Endothelial cell (in vitro differentiated cells): ENCODE measurements around the gene DGCR8. TPM values are rescaled to one million over a fixed set of nuclear protein-coding genes. Genes with fewer than 3 reads are reported as not detected.
A peak's percentile ranks its signal among the peaks of the same experiment; 100 is the strongest.

Experiments
- DNase-seq: peaks from one replicate; pipeline ENCODE4 v3.0.0; 2021; ENCODE audit warnings: low spot score
- H3K27ac Mint-ChIP-seq: one replicate; pipeline ENCODE4 v1.8.0; 2021; ENCODE audit warnings: mixed read lengths, inconsistent platforms; ENCODE audit not compliant: unreplicated experiment
- H3K27me3 Mint-ChIP-seq: one replicate; pipeline ENCODE4 v1.8.0; 2021; ENCODE audit warnings: mild to moderate bottlenecking, moderate library complexity, mixed read lengths, inconsistent platforms; ENCODE audit not compliant: unreplicated experiment
- H3K36me3 Mint-ChIP-seq: one replicate; pipeline ENCODE4 v1.8.0; 2021; ENCODE audit warnings: mild to moderate bottlenecking, low read depth, mixed read lengths, inconsistent platforms; ENCODE audit not compliant: unreplicated experiment
- H3K4me1 Mint-ChIP-seq: one replicate; pipeline ENCODE4 v1.8.0; 2021; ENCODE audit warnings: mild to moderate bottlenecking, mixed read lengths, inconsistent platforms; ENCODE audit not compliant: unreplicated experiment
- H3K4me3 Mint-ChIP-seq: one replicate; pipeline ENCODE4 v1.8.0; 2021; ENCODE audit warnings: mild to moderate bottlenecking, mixed read lengths, inconsistent platforms; ENCODE audit not compliant: unreplicated experiment
- H3K9me3 Mint-ChIP-seq: one replicate; pipeline ENCODE4 v1.8.0; 2021; ENCODE audit warnings: mixed read lengths, inconsistent platforms; ENCODE audit not compliant: unreplicated experiment
- total RNA-seq: library from RNA; stranded (reverse); fragmentation: NEBNext Ultra II Directional; extraction: Animal tissue kit (Norgen Biotek cat#: 25700); gene quantifications from one replicate; pipeline ENCODE4 v1.2.1, GENCODE V29; 2021; ENCODE audit not compliant: unreplicated experiment
- TF ChIP-seq, protein P1 (sequence below): fragments of 200-600 bp; sonication (generic); IDR thresholded peaks from one replicate; pipeline ENCODE4 v1.5.0; 2021; ENCODE audit warnings: antibody characterized with exemption; ENCODE audit not compliant: unreplicated experiment

The DGCR8 gene
- total RNA-seq, 1 donor from 2014 or later, result 46.6 TPM

DNA sequence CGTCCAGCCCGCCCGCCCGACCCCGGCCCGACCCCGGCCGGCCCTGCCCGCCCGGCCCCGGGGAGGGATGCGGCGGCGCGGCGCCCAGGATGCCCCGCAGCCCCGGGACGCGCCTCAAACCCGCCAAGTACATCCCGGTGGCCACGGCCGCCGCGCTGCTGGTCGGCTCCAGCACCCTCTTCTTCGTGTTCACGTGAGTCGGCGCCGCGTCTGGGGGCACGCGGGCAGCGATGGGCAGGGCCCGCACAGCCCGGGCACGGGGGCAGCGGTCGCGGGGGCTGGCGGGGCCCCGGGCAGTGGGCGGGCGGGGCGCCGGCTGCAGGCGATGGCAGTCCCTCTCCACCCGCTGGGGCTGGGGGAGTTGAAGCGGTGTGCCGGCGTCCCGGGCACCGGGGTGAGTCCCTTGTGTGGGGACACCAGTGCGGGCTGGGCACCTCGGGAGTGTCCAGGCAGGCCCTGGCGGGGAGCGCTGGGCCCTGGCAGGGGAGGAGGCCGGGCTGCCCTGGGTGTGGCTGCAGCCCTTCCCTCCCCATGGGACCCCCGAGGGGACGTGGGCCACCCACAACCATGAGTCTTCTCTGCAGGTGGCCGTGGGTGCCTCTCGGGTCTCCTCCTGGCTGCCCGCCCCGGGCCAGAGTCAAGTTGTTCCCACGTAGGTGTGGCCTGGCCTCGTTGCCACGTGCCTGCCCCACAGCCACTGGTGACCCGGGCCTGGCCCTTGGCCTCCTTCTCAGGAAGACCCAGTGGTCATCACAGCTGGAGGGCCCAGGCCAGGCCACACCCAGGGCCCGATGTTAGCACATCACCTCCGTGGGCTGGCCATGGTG lies 52.0 kb downstream of the DGCR8 start:
- no peaks in the 10 kb centered on the region for H3K4me1 Mint-ChIP-seq
- no peak overlapping the region for H3K27ac Mint-ChIP-seq
- no peaks in the 10 kb centered on the region for H3K9me3 Mint-ChIP-seq
- H3K4me3 Mint-ChIP-seq, result peak overlapping the region; percentile 89
- peaks cover 9% of the 10 kb centered on the region for H3K27me3 Mint-ChIP-seq
- peaks cover 9% of the 10 kb centered on the region for H3K36me3 Mint-ChIP-seq
- TF ChIP-seq, protein P1, sequence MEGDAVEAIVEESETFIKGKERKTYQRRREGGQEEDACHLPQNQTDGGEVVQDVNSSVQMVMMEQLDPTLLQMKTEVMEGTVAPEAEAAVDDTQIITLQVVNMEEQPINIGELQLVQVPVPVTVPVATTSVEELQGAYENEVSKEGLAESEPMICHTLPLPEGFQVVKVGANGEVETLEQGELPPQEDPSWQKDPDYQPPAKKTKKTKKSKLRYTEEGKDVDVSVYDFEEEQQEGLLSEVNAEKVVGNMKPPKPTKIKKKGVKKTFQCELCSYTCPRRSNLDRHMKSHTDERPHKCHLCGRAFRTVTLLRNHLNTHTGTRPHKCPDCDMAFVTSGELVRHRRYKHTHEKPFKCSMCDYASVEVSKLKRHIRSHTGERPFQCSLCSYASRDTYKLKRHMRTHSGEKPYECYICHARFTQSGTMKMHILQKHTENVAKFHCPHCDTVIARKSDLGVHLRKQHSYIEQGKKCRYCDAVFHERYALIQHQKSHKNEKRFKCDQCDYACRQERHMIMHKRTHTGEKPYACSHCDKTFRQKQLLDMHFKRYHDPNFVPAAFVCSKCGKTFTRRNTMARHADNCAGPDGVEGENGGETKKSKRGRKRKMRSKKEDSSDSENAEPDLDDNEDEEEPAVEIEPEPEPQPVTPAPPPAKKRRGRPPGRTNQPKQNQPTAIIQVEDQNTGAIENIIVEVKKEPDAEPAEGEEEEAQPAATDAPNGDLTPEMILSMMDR, result no peak
- no peak for DNase-seq

DNA sequence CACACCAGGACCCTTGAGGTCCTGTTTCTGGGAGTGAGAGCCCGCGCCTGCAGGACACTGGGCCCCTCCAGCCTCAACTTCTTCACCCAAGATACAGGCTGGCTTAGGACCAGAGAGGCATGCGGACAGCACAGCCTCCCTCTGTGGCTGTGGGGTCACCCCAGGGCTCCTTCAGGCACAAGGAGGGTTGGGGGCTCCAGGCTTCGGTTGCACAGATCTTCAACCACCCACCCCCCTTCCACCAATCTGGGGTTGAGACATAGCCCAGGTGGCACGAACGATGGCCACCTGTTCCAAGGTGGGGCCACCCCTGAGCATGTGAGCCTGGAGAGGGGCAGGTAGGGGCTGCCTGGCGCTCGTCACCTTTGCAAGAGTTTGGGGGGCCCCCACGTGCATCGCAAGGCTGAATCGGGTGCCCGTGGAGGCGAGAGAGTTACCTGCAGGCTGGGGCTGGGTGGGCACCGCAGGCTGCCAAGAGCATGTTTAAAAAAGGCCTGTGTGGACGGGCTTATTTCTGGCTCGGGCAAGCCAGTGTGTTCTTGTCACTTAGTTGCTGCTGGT lies 52.7 kb downstream of the DGCR8 start:
- peaks cover 5% of the 10 kb centered on the region for H3K36me3 Mint-ChIP-seq
- no peak overlapping the region for H3K27ac Mint-ChIP-seq
- no peak for DNase-seq
- peak overlapping the region; percentile 89 for H3K4me3 Mint-ChIP-seq
- no peaks in the 10 kb centered on the region for H3K9me3 Mint-ChIP-seq
- no peaks in the 10 kb centered on the region for H3K4me1 Mint-ChIP-seq
- peaks cover 9% of the 10 kb centered on the region for H3K27me3 Mint-ChIP-seq
- TF ChIP-seq, protein P1, result no peak

DNA sequence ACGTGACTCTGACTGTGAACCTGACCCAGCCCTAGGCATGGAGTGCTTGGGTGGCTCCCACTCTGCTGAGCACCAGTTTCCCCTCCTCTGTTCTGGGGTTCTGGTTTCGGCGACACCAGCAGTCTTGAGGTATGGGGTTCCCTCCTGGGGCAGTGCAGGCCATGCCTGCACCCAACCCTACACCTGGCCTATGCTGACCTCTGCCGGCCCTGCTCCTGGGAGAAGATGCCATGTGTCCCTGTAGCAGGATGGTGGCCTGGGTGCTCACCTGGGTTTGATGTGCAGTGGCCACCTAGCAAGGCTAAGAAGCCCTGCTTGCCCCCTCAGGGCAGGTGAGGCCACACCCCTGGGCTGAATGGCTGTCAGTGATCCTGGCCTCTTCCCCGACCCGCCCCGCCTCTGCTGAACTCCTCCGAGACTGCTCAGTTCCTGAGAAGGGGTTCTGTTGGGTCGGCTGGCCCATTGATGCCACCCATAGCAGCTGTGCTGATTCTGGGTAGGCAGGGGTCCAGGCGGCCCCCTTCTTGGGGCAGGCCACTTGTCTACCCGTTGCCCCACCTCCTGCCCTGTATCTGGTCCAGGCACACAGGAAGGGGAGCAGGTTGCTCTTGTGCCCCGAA lies 54.0 kb downstream of the DGCR8 start:
- Mint-ChIP-seq H3K4me1 (no peaks in the 10 kb centered on the region), H3K27me3 (peaks cover 9% of the 10 kb centered on the region), H3K36me3 (no peaks in the 10 kb centered on the region), H3K4me3 (peak overlapping the region; percentile 62), H3K9me3 (no peaks in the 10 kb centered on the region), H3K27ac (no peak overlapping the region)
- TF ChIP-seq, protein P1, result no peak
- DNase-seq, result no peak

DNA sequence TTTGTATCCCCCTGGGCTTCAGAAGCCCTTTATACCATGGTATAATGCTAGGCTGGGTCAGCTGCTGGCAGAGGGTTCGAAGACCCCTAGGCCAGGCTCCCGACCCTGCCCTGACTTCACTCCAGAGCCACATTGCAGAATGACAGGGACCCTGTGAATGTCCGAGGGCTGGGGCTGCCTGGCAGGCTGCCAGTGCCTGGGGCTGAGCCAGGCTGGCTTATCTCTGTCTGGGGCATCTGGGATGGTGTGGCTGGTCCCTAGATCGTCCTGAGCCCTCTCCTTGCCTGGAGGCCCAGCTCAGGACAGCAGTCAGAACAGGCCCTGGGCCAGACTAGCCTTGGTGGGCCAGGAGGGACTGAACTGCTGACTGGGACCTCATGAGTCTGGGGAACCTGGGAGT lies 55.2 kb downstream of the DGCR8 start:
- no peak overlapping the region for H3K27ac Mint-ChIP-seq
- H3K4me3 Mint-ChIP-seq, result no peak overlapping the region
- H3K4me1 Mint-ChIP-seq, result peaks cover 7% of the 10 kb centered on the region
- no peak for DNase-seq
- H3K27me3 Mint-ChIP-seq, result peaks cover 4% of the 10 kb centered on the region
- H3K36me3 Mint-ChIP-seq, result peaks cover 7% of the 10 kb centered on the region
- TF ChIP-seq, protein P1, result no peak
- H3K9me3 Mint-ChIP-seq, result no peaks in the 10 kb centered on the region
